HG02798 (cell line): ENCODE data around the gene CCDC12.

Experiments used
- ATAC-seq: cut with Tn5 transposase; IDR thresholded peaks from one replicate; pipeline ENCODE4 v1.9.1; 2021; ENCODE audit warnings: mild to moderate bottlenecking; ENCODE audit not compliant: unreplicated experiment, poor library complexity

CCDC12 gene

GRCh38 chr3:46899151-46900006, 77.2 kb downstream of the CCDC12 start:
- ATAC-seq, result no peak

- ATAC-seq, result no peak
Observed at GRCh38 chr3:46898321-46899150, 78.0 kb downstream of the CCDC12 start.

GRCh38 chr3:46897829-46898320, 78.7 kb downstream of the CCDC12 start:
- no peak for ATAC-seq

GRCh38 chr3:46897031-46897430, 79.5 kb downstream of the CCDC12 start:
- ATAC-seq, result no peak

- ATAC-seq, result no peak
Observed at GRCh38 chr3:46896386-46896785, 80.2 kb downstream of the CCDC12 start.

DNA sequence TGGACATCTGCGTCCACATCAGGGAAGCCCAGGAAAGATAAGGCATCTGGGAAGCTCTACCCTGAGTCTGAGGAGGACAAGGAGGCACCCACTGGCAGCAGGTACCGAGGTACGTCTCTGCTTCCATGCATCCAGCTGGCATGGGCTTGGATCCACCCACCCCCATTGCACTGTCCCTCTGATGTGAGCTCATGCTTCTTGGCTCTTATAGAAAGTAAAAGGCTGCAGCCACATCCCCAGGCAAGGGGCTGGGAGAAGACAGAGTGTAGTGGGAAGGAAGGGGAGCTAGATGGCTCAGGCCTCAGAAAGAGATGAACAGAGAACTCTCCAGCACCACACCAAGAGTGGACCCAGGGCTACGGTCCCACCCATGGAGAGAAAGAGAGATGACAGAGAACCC, 80.8 kb downstream of the CCDC12 start:
- ATAC-seq, result no peak

- no peak for ATAC-seq
Observed at GRCh38 chr3:46895204-46895660, 81.3 kb downstream of the CCDC12 start.

DNA sequence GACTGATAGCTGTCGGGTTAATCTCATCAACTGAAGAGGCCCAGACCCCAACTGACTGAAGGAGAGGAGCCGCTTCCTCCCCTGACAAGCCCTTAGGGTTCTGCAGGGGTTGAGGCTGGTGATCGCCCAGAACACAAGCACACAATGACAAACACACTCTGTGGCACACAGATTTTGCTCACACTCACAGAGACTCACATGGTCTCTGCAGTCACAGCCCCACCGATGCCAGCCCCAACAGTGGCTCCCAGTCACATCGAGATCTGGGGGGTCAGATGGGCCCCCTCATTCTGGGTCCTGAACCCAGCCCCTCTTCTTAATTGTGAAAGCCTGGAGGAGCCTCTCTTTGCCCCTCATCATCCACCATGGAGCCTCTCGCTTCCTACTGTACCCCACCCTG, 82.3 kb downstream of the CCDC12 start:
- ATAC-seq, result no peak

DNA sequence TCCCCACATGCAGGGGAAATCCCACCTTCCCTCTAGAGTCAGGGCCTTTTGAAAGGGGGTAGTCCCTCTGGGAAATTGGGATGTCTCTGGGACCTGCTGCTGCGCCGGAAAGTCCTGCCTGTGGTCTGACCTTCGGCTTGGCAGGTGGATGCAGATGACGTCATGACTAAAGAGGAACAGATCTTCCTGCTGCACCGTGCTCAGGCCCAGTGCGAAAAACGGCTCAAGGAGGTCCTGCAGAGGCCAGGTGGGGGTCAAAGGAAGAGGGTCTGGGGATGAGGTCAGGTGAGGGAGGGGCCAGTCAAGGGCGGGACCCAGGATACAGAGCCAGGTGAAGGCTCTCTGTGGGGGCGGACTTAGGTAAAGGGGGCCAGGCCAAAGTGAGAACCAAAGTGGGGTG, 82.8 kb downstream of the CCDC12 start:
- no peak for ATAC-seq

- no peak for ATAC-seq
Observed at GRCh38 chr3:46893146-46893748, 83.3 kb downstream of the CCDC12 start.

- no peak for ATAC-seq
Observed at GRCh38 chr3:46892285-46893145, 84.0 kb downstream of the CCDC12 start.

- ATAC-seq, result no peak
Observed at GRCh38 chr3:46891132-46891531, 85.4 kb downstream of the CCDC12 start.

DNA sequence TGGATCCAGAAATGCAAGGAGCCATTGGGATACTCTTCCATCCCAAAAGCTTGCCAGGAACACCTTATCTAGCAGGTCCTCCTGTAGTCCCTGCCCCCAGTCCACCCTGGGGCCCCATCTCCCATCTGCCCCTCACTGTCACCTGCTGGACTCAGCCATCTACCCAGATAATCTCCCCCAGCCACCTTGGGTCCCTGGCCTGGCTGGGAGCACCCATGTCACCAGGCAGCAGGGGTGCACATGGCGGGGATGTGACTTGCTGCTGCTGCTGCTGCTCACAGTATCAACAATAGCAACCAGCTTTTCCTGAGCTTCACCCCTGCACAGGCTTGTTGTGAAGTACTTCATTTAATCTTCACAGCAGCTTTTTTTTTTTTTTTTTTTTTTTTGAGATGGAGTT, 86.4 kb downstream of the CCDC12 start:
- no peak for ATAC-seq

- ATAC-seq, result no peak
Observed at GRCh38 chr3:46889381-46890110, 87.0 kb downstream of the CCDC12 start.

DNA sequence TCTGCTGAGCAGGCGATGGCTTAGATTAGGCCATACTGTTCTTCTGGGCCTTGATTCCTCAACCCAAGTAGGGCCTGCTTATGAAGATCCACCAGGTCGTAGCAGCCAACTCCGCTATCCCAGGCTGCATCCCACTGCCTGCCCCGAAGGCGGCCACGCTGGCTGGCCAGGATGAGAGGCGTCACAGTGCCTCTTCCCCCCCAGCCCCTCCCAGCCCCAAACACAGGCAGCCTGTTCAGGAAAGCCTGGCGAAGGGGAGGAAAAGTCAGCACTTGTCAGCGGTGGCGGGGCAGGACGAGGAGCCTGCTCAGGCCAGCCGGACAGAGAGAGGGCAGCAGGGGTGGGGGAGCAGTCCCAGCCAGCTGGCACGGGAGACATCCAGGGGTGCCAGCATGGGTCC, 87.8 kb downstream of the CCDC12 start:
- ATAC-seq, result no peak

DNA sequence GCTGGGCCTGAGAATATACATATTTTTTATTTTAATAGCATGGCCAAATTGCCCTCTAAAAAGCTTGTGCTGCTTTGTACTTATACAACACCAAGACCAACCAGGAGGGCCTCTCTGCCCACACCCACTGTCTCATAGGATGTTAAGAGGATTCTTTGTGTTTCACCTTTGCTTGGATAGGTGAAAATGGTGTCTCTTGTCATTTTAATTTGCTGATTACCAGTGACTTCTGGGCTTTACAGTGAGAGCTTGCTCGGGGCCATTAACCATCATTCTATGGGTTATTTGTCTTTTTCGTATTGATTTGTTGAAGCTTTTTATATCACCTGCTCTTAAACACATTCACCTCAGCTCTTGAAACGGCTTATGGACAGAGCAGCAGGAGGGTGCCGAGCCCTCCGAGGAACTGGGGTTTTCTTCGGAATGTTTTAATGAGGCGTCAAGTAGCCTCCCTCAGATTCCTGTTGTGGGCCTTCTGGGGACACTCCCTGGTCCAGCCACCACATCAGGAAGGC, 88.5 kb downstream of the CCDC12 start:
- no peak for ATAC-seq

GRCh38 chr3:46885612-46886011, 90.9 kb downstream of the CCDC12 start:
- no peak for ATAC-seq

GRCh38 chr3:46884929-46885328, 91.6 kb downstream of the CCDC12 start:
- no peak for ATAC-seq

DNA sequence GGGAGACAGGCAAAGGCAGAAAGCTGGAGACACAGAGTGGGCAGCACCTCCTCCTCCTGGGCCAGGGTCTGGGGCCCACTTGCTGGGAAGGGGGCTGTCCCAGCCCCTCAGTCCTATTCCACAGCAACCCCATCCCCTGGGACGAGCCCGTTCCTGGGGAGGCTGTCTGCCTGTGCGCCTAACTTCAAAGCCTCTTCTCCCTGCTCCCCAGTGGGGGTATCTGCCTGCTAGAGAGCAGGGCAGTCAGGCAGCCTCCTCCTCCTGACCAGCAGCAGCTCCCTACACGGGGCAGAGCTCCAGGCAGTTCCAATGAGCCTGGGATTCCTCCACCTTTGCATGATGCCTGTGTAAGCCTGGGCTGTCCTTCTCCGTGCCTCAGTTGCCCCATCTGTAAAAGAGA, 92.1 kb downstream of the CCDC12 start:
- ATAC-seq, result no peak
